SK-N-SH treated with all-trans-retinoic acid at 6 μM for 48 hours (cell line): Measurements from ENCODE around the gene NOSTRIN.
A peak's percentile ranks its signal among the peaks of the same experiment; 100 is the strongest.

Experiments
- ATAC-seq: fragments of 200-7000 bp; cut with Tn5 transposase; 3 replicates; pipeline ENCODE4 v1.9.1; 2020; ENCODE audit warnings: mild to moderate bottlenecking, moderate library complexity
- ARNTL ChIP-seq: fragments of 450-650 bp; formaldehyde crosslinking; IDR thresholded peaks from 2 replicates; pipeline ENCODE4 v1.5.0; 2020; ENCODE audit warnings: low read depth, mild to moderate bottlenecking, moderate library complexity, borderline replicate concordance
- BACH2 ChIP-seq: fragments of 250-450 bp; sonication (Bioruptor Pico); IDR thresholded peaks from 2 replicates; pipeline ENCODE4 v1.9.0; 2021; ENCODE audit warnings: mild to moderate bottlenecking, borderline replicate concordance
- CREB5 ChIP-seq: fragments of 250-450 bp; sonication (Bioruptor Pico); IDR thresholded peaks from 2 replicates; pipeline ENCODE4 v1.5.1; 2020; ENCODE audit warnings: low read depth, mild to moderate bottlenecking, moderate library complexity
- CSDC2 ChIP-seq: fragments of 250-450 bp; sonication (Bioruptor Pico); IDR thresholded peaks from 2 replicates; pipeline ENCODE4 v1.5.0; 2020; ENCODE audit warnings: mild to moderate bottlenecking, moderate library complexity
- ESRRG ChIP-seq: fragments of 250-450 bp; sonication (Bioruptor Pico); IDR thresholded peaks from 2 replicates; pipeline ENCODE4 v1.6.1; 2021; ENCODE audit warnings: mild to moderate bottlenecking
- ISL1 ChIP-seq: fragments of 250-450 bp; sonication (Bioruptor Pico); IDR thresholded peaks from 2 replicates; pipeline ENCODE4 v2.1.2; 2022; ENCODE audit warnings: mild to moderate bottlenecking, moderate library complexity
- OSR1 ChIP-seq: fragments of 250-450 bp; sonication (Bioruptor Pico); IDR thresholded peaks from 2 replicates; pipeline ENCODE4 v1.8.0; 2022; ENCODE audit warnings: moderate library complexity, mild to moderate bottlenecking, inconsistent platforms
- PATZ1 ChIP-seq: fragments of 250-450 bp; sonication (Bioruptor Pico); IDR thresholded peaks from 2 replicates; pipeline ENCODE4 v1.8.0; 2020; ENCODE audit warnings: mild to moderate bottlenecking, moderate library complexity, borderline replicate concordance
- POU6F1 ChIP-seq: fragments of 250-450 bp; sonication (Bioruptor Pico); IDR thresholded peaks from 2 replicates; pipeline ENCODE4 v1.8.0; 2021; ENCODE audit warnings: low read depth, mild to moderate bottlenecking, moderate library complexity, borderline replicate concordance
- PPARA ChIP-seq: fragments of 250-450 bp; sonication (Bioruptor Pico); IDR thresholded peaks from 2 replicates; pipeline ENCODE4 v1.5.0; 2020; ENCODE audit warnings: mild to moderate bottlenecking, borderline replicate concordance
- RARB ChIP-seq: fragments of 250-450 bp; sonication (Bioruptor Pico); IDR thresholded peaks from 2 replicates; pipeline ENCODE4 v1.8.0; 2021; ENCODE audit warnings: mild to moderate bottlenecking, moderate library complexity
- SNAI2 ChIP-seq: fragments of 250-450 bp; sonication (Bioruptor Pico); IDR thresholded peaks from 2 replicates; pipeline ENCODE4 v1.5.0; 2020; ENCODE audit warnings: mild to moderate bottlenecking, moderate library complexity
- TOX ChIP-seq: fragments of 250-450 bp; sonication (Bioruptor Pico); IDR thresholded peaks from 2 replicates; pipeline ENCODE4 v1.8.0; 2021; ENCODE audit warnings: mild to moderate bottlenecking, moderate library complexity, borderline replicate concordance
- TSHZ2 ChIP-seq: fragments of 250-450 bp; sonication (Bioruptor Pico); IDR thresholded peaks from 2 replicates; pipeline ENCODE4 v1.5.0; 2020; ENCODE audit warnings: mild to moderate bottlenecking, moderate library complexity
- ZC3H10 ChIP-seq: fragments of 250-450 bp; sonication (Bioruptor Pico); IDR thresholded peaks from 2 replicates; pipeline ENCODE4 v1.5.1; 2021; ENCODE audit warnings: mild to moderate bottlenecking, moderate library complexity
- ZFP3 ChIP-seq: fragments of 250-450 bp; sonication (Bioruptor Pico); IDR thresholded peaks from 2 replicates; pipeline ENCODE4 v1.5.0; 2020; ENCODE audit warnings: mild to moderate bottlenecking, moderate library complexity
- ZFP30 ChIP-seq: fragments of 450-650 bp; formaldehyde crosslinking; IDR thresholded peaks from 2 replicates; pipeline ENCODE4 v1.5.0; 2022; ENCODE audit warnings: mild to moderate bottlenecking, moderate library complexity
- ZNF565 ChIP-seq: fragments of 450-650 bp; formaldehyde crosslinking; conservative IDR thresholded peaks from 2 replicates; pipeline ENCODE4 v1.5.0; 2020; ENCODE audit warnings: low read depth, mild to moderate bottlenecking, moderate library complexity
- ZNF70 ChIP-seq: fragments of 450-650 bp; formaldehyde crosslinking; IDR thresholded peaks from 2 replicates; pipeline ENCODE4 v1.5.0; 2020; ENCODE audit warnings: mild to moderate bottlenecking, moderate library complexity
- ZNF8 ChIP-seq: fragments of 450-650 bp; formaldehyde crosslinking; IDR thresholded peaks from 2 replicates; pipeline ENCODE4 v1.5.0; 2020; ENCODE audit warnings: mild to moderate bottlenecking, moderate library complexity

NOSTRIN gene

GRCh38 chr2:168814939-168815907, 12.8 kb downstream of the NOSTRIN start (continued):
- TF ChIP-seq ARNTL (CRISPR knock-in tag) = no peak
- no peak for TF ChIP-seq PPARA (CRISPR knock-in tag)
- no peak for TF ChIP-seq ZFP30 (CRISPR knock-in tag)
- TF ChIP-seq ISL1 (CRISPR knock-in tag) = peak; percentile 68
- TF ChIP-seq SNAI2 (CRISPR knock-in tag) = 0 out of 2 replicates have a peak, but pooled peaks have one; percentile 10
- TF ChIP-seq RARB (CRISPR knock-in tag) = no peak
- no peak for TF ChIP-seq OSR1
- no peak for TF ChIP-seq ZNF8 (CRISPR knock-in tag)
- TF ChIP-seq ZFP3 (CRISPR knock-in tag) = no peak
- no peak for TF ChIP-seq ZNF565 (CRISPR knock-in tag)

- TF ChIP-seq POU6F1 (CRISPR knock-in tag) (no peak), RARB (CRISPR knock-in tag) (no peak), ZNF565 (CRISPR knock-in tag) (no peak), CSDC2 (CRISPR knock-in tag) (no peak), ZFP3 (CRISPR knock-in tag) (no peak), OSR1 (no peak), ZC3H10 (CRISPR knock-in tag) (no peak), ARNTL (CRISPR knock-in tag) (no peak), SNAI2 (CRISPR knock-in tag) (no peak), ZNF70 (no peak), PPARA (CRISPR knock-in tag) (no peak), BACH2 (CRISPR knock-in tag) (no peak), PATZ1 (CRISPR knock-in tag) (no peak), CREB5 (CRISPR knock-in tag) (no peak), ZFP30 (CRISPR knock-in tag) (no peak), TSHZ2 (no peak), ESRRG (CRISPR knock-in tag) (no peak), ISL1 (CRISPR knock-in tag) (no peak), TOX (no peak)
- peak; percentile 71 for ATAC-seq
Measured at GRCh38 chr2:168816369-168816768, 13.9 kb downstream of the NOSTRIN start.

GRCh38 chr2:168819050-168819715, 16.7 kb downstream of the NOSTRIN start:
- ATAC-seq = no peak
- no peak for TF ChIP-seq ZFP3 (CRISPR knock-in tag)
- TF ChIP-seq RARB (CRISPR knock-in tag) = no peak
- TF ChIP-seq BACH2 (CRISPR knock-in tag) = no peak
- TF ChIP-seq CSDC2 (CRISPR knock-in tag) = no peak
- no peak for TF ChIP-seq ZNF565 (CRISPR knock-in tag)
- TF ChIP-seq OSR1 = no peak
- no peak for TF ChIP-seq ZC3H10 (CRISPR knock-in tag)
